Naive B cell (primary cell): ENCODE measurements around the gene PTPRK. TPM values are rescaled to one million over a fixed set of nuclear protein-coding genes. Genes with fewer than 3 reads are reported as not detected.

ENCODE experiments used
- ATAC-seq, 2 donors: fragments of 150-1000 bp; cut with Tn5 transposase; 2 replicates each; pipeline ENCODE4 v1.10.0; 2021; ENCODE audit warnings: low read depth in 2 of 2, mild to moderate bottlenecking in 2 of 2, moderate library complexity in 2 of 2
- DNase-seq: peaks from one replicate; pipeline ENCODE4 v3.0.0; 2022
- H3K27ac Mint-ChIP-seq, 6 donors: one replicate each; pipeline ENCODE4 v1.8.0; 2020 to 2022; ENCODE audit warnings: mild to moderate bottlenecking in 6 of 6, mixed read lengths in 6 of 6, moderate library complexity in 5 of 6, inconsistent platforms in 2 of 6
- H3K27me3 Mint-ChIP-seq, 3 donors: one replicate each; pipeline ENCODE4 v1.8.0; 2021 to 2022; ENCODE audit warnings: mixed read lengths in 3 of 3, mild to moderate bottlenecking in 1 of 3
- H3K36me3 Mint-ChIP-seq, 2 donors: one replicate each; pipeline ENCODE4 v1.8.0; 2020 to 2022; ENCODE audit warnings: mixed read lengths in 2 of 2, inconsistent platforms in 1 of 2, mild to moderate bottlenecking in 1 of 2
- H3K4me1 Mint-ChIP-seq, 3 donors: one replicate each; pipeline ENCODE4 v1.8.0; 2020 to 2022; ENCODE audit warnings: mixed read lengths in 3 of 3, inconsistent platforms in 1 of 3, mild to moderate bottlenecking in 1 of 3, moderate library complexity in 1 of 3
- H3K4me3 Mint-ChIP-seq, 8 donors: one replicate each; pipeline ENCODE4 v1.8.0; 2020 to 2022; ENCODE audit warnings: mild to moderate bottlenecking in 8 of 8, mixed read lengths in 8 of 8, moderate library complexity in 8 of 8, inconsistent platforms in 2 of 8
- H3K9me3 Mint-ChIP-seq, 7 donors: one replicate each; pipeline ENCODE4 v1.8.0; 2020 to 2022; ENCODE audit warnings: mixed read lengths in 7 of 7, mild to moderate bottlenecking in 5 of 7, inconsistent platforms in 2 of 7, moderate library complexity in 1 of 7
- polyA plus RNA-seq, 6 donors: library from polyadenylated mRNA; unstranded; fragments of 300-500 nt; fragmentation: Illumina TruSeq; gene quantifications; one replicate each; pipeline ENCODE4 v1.2.3, GENCODE V29; 2021; ENCODE audit warnings: low read depth in 6 of 6

The PTPRK gene
- polyA plus RNA-seq, 6 donors from 2014 or later: 27.6 to 43.4 (median 34.3) TPM

DNA sequence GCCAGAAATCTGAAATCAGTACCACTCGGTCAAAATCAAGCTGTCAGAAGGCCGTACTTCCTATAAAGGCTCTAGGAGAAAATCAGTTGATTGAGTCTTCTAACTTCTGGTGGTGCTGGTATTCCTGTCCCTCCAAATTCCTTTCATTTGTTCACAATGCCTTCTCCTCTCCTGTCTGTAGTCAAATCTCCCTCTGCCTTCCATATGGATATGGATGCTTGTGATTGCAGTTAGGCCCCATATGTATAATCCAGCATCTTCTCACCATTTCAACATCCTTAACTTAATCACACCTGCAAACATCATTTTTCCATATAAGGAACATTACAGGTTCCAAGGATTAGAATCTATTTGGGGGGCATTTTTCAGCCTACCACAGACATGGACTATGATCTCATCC lies 331.7 kb downstream of the PTPRK start:
- ATAC-seq (no peak), DNase-seq (no peak)
- H3K9me3 Mint-ChIP-seq: no peaks in the 10 kb centered on the region
- no peak overlapping the region for H3K27ac Mint-ChIP-seq
- peaks cover 8 to 9% of the 10 kb centered on the region in 2 donors for H3K36me3 Mint-ChIP-seq
- H3K4me3 Mint-ChIP-seq: no peak overlapping the region
- H3K4me1 Mint-ChIP-seq: peaks cover 4 to 11% (median 6%) of the 10 kb centered on the region in 3 donors
- no peaks in the 10 kb centered on the region for H3K27me3 Mint-ChIP-seq

DNA sequence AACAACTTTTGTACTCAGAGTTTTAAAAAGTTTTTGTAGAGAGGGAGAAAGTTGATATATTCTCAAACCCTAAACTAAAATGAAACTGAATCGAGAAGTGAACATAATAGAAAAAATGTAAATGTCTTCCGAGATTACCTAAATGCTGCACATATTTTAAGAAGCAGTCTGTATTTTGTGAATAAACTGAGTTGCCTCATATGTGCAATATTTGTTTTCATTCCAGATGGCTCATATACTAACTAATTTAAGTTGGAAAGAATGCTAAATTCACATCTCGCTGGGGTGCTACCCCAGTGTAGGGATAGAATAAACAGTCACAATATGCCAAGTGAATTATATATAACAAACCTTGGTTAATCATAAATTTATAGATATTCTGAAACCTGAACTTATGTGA lies 333.7 kb downstream of the PTPRK start:
- no peak overlapping the region for H3K27ac Mint-ChIP-seq
- H3K36me3 Mint-ChIP-seq: peaks cover 8 to 18% of the 10 kb centered on the region in 2 donors
- no peak overlapping the region for H3K4me3 Mint-ChIP-seq
- no peaks in the 10 kb centered on the region for H3K9me3 Mint-ChIP-seq
- no peaks in the 10 kb centered on the region for H3K27me3 Mint-ChIP-seq
- ATAC-seq (no peak), DNase-seq (no peak)
- H3K4me1 Mint-ChIP-seq: peaks cover 0 to 13% (median 10%) of the 10 kb centered on the region in 3 donors

DNA sequence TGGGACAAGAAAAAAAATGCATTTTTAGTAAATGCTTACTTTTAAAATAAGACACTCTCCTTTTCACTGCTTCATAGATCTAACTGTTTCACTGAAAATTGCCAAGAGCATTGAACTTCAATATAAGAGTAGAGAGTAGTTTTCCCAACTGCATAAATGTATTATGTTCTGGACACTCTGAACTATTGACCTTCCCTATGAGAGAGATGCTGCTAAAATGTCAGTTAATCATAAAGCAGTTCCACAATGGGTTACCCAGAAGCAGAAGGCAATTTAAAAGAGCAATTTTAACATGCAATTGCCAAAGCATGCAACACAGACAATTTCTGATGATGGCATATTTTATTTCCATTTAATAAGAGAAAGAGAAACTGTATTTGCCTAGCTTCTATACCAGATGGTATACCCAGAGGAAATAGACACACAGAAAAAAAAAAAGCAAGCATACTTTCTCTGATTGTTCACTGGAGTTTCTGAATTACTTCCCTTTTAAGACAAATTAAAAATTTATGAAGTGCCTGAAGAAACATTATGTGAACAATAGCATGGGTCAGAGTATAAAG lies 340.4 kb downstream of the PTPRK start:
- peaks cover 0 to 1% (median 0%) of the 10 kb centered on the region in 7 donors for H3K9me3 Mint-ChIP-seq
- H3K27ac Mint-ChIP-seq: peak overlapping the region in 1 of 6 donors; percentile 47
- peaks cover 7 to 24% (median 20%) of the 10 kb centered on the region in 3 donors for H3K4me1 Mint-ChIP-seq
- peak overlapping the region in 1 of 8 donors; percentile 65 for H3K4me3 Mint-ChIP-seq
- no peaks in the 10 kb centered on the region for H3K27me3 Mint-ChIP-seq
- peak in 1 of 2 donors; percentile 49 for ATAC-seq
- H3K36me3 Mint-ChIP-seq: peaks cover 8 to 28% of the 10 kb centered on the region in 2 donors
- no peak for DNase-seq

DNA sequence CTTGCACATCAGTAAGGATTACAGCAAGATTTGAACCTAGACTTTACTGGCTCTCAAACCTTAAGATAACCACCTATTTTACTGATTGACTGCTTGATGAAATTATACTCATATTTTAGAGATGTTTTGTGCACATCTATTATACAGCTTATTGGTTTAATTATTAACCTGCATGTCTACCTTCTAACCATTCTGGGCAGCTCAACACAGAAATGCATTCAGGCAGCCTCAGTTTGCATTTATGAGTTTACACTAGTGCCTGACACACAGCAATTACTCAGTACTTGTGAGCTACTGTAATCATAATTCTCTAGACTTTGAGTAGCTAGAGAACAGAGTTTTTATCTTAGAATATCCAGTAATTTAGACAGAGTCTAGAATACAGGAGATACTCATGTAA lies 345.7 kb downstream of the PTPRK start:
- peaks cover 2 to 24% (median 5%) of the 10 kb centered on the region in 3 donors for H3K4me1 Mint-ChIP-seq
- H3K27me3 Mint-ChIP-seq: no peaks in the 10 kb centered on the region
- DNase-seq: no peak
- H3K9me3 Mint-ChIP-seq: no peaks in the 10 kb centered on the region
- no peak overlapping the region for H3K27ac Mint-ChIP-seq
- peaks cover 0 to 17% of the 10 kb centered on the region in 2 donors for H3K36me3 Mint-ChIP-seq
- H3K4me3 Mint-ChIP-seq: no peak overlapping the region
- no peak for ATAC-seq

DNA sequence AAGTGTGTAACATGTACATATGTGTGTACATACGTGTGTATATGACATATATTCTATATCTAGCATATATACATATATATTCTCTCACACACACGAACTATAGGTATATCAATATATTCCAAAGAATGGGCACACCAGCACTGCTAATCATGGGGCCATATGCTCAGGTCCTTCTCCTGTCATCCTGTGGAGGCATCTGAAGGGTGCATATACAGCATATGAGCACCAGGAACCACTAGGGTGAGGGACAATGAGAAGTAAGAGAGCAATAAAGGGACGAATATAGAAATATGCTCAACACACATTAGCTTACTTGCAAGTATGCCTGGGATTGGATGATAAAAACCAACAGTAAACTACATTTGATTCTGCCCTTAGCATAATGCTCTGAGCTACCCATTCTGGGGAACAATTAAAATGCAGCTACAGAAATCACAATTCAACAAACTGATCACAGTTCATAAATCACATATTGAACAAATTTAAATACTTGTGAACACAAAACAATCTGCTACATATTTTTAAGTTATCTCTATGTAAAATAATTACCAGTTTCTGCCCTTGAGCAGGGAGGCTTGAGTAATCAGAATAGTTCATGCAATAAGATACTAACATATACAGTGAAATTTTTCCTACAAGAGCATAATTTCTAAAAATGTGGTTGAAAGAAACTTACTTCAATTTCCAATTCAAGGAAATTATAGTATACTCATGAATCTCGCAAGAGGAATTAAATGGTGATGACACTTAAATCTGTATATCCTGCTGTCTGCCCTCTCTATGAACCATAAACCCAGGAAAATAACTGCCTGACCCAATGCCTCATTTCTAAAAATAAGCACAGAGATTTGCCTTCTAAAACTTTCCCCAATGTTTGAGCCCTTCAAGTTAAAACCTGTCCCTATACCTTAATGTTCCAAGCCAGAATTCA lies 347.4 kb downstream of the PTPRK start:
- Mint-ChIP-seq H3K36me3 (peaks cover 0 to 22% of the 10 kb centered on the region in 2 donors), H3K4me1 (peaks cover 4 to 32% (median 7%) of the 10 kb centered on the region in 3 donors), H3K4me3 (no peak overlapping the region), H3K9me3 (peaks cover 0 to 2% (median 0%) of the 10 kb centered on the region in 7 donors), H3K27ac (peak overlapping the region in 1 of 6 donors; percentile 28), H3K27me3 (no peaks in the 10 kb centered on the region)
- DNase-seq: no peak
- no peak for ATAC-seq

DNA sequence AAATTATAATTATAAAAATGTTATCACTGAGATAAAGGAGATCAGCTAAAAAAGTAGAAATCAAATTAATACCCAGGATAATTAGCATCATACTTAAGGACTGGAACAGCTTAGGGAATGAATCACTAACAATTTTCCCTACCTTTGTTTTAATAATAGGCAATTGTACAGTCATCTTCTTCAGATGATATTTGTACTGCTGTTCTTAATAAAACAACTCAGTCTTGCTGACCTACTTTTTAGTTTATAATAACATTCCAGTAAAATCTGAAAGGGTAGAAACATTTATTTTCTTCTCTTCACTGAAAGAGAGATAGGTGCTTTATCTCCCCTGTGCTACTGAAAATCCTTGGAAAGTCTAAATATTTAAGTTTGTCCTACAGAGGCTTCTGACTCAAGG lies 348.3 kb downstream of the PTPRK start:
- Mint-ChIP-seq H3K4me3 (no peak overlapping the region), H3K4me1 (peaks cover 4 to 32% (median 8%) of the 10 kb centered on the region in 3 donors), H3K27ac (no peak overlapping the region), H3K27me3 (no peaks in the 10 kb centered on the region), H3K9me3 (peaks cover 0 to 2% (median 0%) of the 10 kb centered on the region in 7 donors), H3K36me3 (peaks cover 0 to 22% of the 10 kb centered on the region in 2 donors)
- no peak for DNase-seq
- no peak for ATAC-seq

DNA sequence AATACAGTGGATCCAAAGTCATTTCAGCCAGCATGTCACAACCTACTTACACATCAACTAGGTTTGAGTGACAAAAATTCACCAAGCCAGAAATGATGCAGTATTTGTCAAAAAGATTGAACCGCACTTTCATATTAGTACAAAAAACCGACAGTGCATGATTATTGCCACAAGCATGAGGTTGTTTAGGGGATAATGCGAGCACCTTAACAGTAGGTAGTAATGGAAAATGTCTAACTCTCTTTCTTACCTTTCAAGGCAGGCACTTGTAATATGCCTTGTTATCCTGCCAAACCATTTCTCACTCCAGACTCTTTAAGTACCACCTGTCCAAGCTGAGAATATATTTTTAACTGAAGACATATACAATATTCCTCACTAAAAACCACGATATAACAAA lies 349.2 kb downstream of the PTPRK start:
- H3K4me1 Mint-ChIP-seq: peaks cover 4 to 25% (median 8%) of the 10 kb centered on the region in 3 donors
- H3K27ac Mint-ChIP-seq: no peak overlapping the region
- no peaks in the 10 kb centered on the region for H3K27me3 Mint-ChIP-seq
- H3K36me3 Mint-ChIP-seq: peaks cover 0 to 22% of the 10 kb centered on the region in 2 donors
- no peak for DNase-seq
- no peak overlapping the region for H3K4me3 Mint-ChIP-seq
- no peak for ATAC-seq
- H3K9me3 Mint-ChIP-seq: peaks cover 0 to 2% (median 0%) of the 10 kb centered on the region in 7 donors

DNA sequence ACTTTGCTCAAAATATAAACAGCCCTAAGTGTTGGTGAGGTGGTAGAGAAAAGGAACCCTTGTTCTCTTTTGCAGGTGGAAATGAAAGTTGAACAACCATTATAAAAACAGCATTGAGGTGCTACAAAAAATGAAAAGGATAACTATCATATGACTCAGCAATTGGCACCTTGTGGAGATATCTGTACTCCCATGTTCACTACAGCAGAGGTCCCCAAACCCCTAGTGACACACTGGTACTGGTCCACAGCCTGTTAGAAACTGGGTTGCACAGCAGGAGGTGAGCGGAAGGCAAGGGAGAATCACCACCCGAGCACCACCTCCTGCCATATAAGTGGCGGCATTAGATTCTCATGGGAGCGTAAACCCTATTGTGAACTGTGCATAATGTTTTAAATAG lies 352.2 kb downstream of the PTPRK start:
- ATAC-seq (no peak), DNase-seq (no peak)
- Mint-ChIP-seq H3K4me3 (no peak overlapping the region), H3K36me3 (peaks cover 0 to 13% of the 10 kb centered on the region in 2 donors), H3K27me3 (no peaks in the 10 kb centered on the region), H3K9me3 (peaks cover 0 to 2% (median 0%) of the 10 kb centered on the region in 7 donors), H3K27ac (peak overlapping the region in 1 of 6 donors; percentile 27), H3K4me1 (peaks cover 4 to 20% (median 8%) of the 10 kb centered on the region in 3 donors)

DNA sequence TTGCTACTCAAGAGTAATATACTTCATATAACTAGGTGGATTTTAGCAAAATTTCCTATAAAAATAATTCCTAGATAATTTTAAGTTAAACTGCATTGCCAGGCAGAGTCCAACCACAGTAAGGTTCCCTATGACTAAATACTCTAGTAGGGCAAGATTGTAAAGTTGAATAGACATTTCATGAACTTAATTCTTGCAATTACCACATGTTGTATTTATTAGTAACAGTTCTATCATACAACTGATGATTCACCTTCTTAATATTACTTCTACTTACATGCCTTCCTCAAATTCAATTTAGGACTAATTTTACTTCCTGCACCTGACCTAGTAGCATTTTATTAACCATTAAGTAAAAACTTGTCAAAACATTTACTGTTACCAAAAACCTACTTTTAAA lies 352.8 kb downstream of the PTPRK start:
- H3K27ac Mint-ChIP-seq: peak overlapping the region in 1 of 6 donors; percentile 79
- ATAC-seq (no peak), DNase-seq (no peak)

DNA sequence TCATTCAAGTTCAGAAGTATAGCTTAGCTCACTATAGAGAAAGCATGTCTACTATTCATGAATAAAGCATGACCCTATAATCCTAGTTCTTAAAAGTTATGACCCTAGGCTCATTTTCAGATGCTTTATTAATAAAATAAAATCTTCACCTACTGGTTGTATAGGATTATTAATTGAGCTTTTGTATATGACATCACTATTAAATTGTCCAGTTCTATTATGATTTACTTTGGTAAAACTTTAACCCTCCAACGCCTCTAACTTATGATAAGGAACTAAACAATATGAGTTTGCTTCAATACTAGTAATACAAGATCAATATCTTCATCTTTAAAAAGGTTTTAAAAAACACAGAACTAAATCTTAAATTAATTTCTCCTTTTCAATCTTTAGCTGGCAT lies 356.1 kb downstream of the PTPRK start:
- peaks cover 0 to 10% of the 10 kb centered on the region in 2 donors for H3K36me3 Mint-ChIP-seq
- no peak overlapping the region for H3K27ac Mint-ChIP-seq
- peaks cover 12 to 16% (median 13%) of the 10 kb centered on the region in 3 donors for H3K4me1 Mint-ChIP-seq
- H3K4me3 Mint-ChIP-seq: no peak overlapping the region
- DNase-seq (no peak), ATAC-seq (no peak)
- H3K9me3 Mint-ChIP-seq: peaks cover 0 to 2% (median 0%) of the 10 kb centered on the region in 7 donors
- H3K27me3 Mint-ChIP-seq: no peaks in the 10 kb centered on the region

More for the DNA sequence above, 352.8 kb downstream of the PTPRK start:
- H3K4me3 Mint-ChIP-seq: no peak overlapping the region
- H3K27me3 Mint-ChIP-seq: no peaks in the 10 kb centered on the region
- peaks cover 0 to 2% (median 0%) of the 10 kb centered on the region in 7 donors for H3K9me3 Mint-ChIP-seq
- peaks cover 4 to 19% (median 8%) of the 10 kb centered on the region in 3 donors for H3K4me1 Mint-ChIP-seq
- H3K36me3 Mint-ChIP-seq: peaks cover 0 to 13% of the 10 kb centered on the region in 2 donors

DNA sequence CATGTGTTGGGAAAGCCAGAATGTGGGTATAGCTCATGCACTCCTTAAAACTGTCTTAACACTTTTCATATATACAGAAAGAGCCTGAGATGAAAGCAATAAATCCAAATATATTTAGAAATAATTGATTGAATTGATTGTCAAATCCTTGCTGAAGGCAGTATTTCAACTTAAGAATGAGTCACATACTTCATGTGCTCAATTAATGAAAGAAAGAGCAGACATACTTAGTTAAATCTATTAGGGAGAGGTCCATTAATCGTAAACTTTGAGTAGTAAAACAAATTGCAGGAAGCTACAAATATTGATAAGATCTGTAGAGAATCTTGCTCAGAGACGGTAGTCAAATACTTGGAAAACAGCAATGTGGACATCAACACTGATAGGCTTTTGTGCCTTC lies 358.0 kb downstream of the PTPRK start:
- peaks cover 11 to 23% (median 13%) of the 10 kb centered on the region in 3 donors for H3K4me1 Mint-ChIP-seq
- H3K36me3 Mint-ChIP-seq: peaks cover 0 to 12% of the 10 kb centered on the region in 2 donors
- no peak overlapping the region for H3K4me3 Mint-ChIP-seq
- H3K27ac Mint-ChIP-seq: no peak overlapping the region
- ATAC-seq (no peak), DNase-seq (no peak)
- H3K27me3 Mint-ChIP-seq: no peaks in the 10 kb centered on the region
- H3K9me3 Mint-ChIP-seq: no peaks in the 10 kb centered on the region

DNA sequence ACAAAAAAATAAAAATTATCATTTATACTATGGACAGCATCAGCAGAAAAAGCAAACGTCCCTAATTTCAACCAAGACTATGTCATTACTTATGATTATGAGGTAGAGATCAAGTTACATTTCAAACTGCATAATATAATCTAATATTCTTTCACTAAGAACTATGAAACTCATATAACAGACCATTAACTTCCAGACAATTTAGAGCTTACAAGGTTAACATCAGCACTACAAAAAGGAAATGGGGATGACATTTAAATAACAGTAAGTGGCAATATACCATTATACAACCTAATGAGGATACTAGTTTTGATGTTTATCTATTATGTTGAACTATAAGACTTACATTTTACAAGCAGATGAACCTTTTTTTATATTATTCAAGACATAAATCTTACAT lies 358.6 kb downstream of the PTPRK start:
- Mint-ChIP-seq H3K4me3 (no peak overlapping the region), H3K4me1 (peaks cover 11 to 24% (median 13%) of the 10 kb centered on the region in 3 donors), H3K27ac (no peak overlapping the region), H3K27me3 (no peaks in the 10 kb centered on the region), H3K36me3 (peaks cover 0 to 16% of the 10 kb centered on the region in 2 donors), H3K9me3 (no peaks in the 10 kb centered on the region)
- no peak for DNase-seq
- no peak for ATAC-seq

DNA sequence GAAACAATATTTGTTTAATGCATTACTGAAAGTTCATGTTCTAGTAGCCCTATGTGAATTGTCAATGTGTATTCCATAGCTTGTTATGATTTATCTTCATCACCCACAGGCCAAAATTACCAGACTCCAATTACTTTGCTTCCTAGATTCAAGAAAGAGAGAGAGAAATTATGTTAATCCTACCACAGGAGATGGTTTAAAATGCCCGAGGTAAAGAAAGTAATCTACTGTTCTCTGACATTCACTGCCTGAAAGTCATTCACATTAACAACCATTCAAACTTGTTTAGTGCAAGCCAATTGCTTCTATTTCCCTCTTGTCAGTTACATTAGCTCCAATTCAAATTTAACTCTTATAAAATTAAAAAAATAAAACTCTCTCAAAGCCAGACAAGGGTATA lies 359.1 kb downstream of the PTPRK start:
- peaks cover 0 to under 1% (median 0%) of the 10 kb centered on the region in 7 donors for H3K9me3 Mint-ChIP-seq
- H3K4me1 Mint-ChIP-seq: peaks cover 14 to 26% (median 16%) of the 10 kb centered on the region in 3 donors
- H3K27ac Mint-ChIP-seq: no peak overlapping the region
- no peaks in the 10 kb centered on the region for H3K27me3 Mint-ChIP-seq
- H3K36me3 Mint-ChIP-seq: peaks cover 3 to 16% of the 10 kb centered on the region in 2 donors
- ATAC-seq: no peak
- no peak overlapping the region for H3K4me3 Mint-ChIP-seq
- DNase-seq: no peak
